Psoas muscle (tissue), 8 donors: ENCODE results near the gene HTRA2. TPM values are rescaled to one million over a fixed set of nuclear protein-coding genes. Genes with fewer than 3 reads are reported as not detected.

Experiments used
- ATAC-seq, 4 donors: fragments of 200-7000 bp; cut with Tn5 transposase; one replicate each; pipeline ENCODE4 v1.9.1; 2020; ENCODE audit warnings: moderate library complexity in 3 of 4, mild to moderate bottlenecking in 2 of 4
- DNase-seq, 2 donors: peaks; one replicate each; pipeline ENCODE4 v3.0.0-alpha.2; 2020
- H3K27ac ChIP-seq: fragments of 200-600 bp; one replicate; pipeline ENCODE4 v1.8.0; 2022
- H3K27me3 ChIP-seq, 3 donors: fragments of 200-600 bp in 1 of 3; one replicate each; pipeline versions ENCODE4 v1.6.1 to v1.8.0; 2013 to 2022; ENCODE audit warnings: low read length in 2 of 3, mild to moderate bottlenecking in 2 of 3, moderate library complexity in 1 of 3; ENCODE audit not compliant: insufficient read depth in 3 of 3
- H3K36me3 ChIP-seq, 2 donors: fragments of 200-600 bp in 1 of 2; one replicate each; pipeline versions ENCODE4 v1.6.1 to v1.8.0; 2013 to 2022; ENCODE audit warnings: low read depth in 1 of 2, mild to moderate bottlenecking in 1 of 2, moderate library complexity in 1 of 2; ENCODE audit not compliant: insufficient read depth in 1 of 2
- H3K4me1 ChIP-seq: fragments of 200-600 bp; one replicate; pipeline ENCODE4 v1.8.0; 2022
- H3K4me3 ChIP-seq: fragments of 200-600 bp; one replicate; pipeline ENCODE4 v1.8.0; 2022; ENCODE audit warnings: mild to moderate bottlenecking
- H3K9me3 ChIP-seq: fragments of 200-600 bp; one replicate; pipeline ENCODE4 v1.8.0; 2022
- WGBS, 3 donors: extraction: QIAGEN DNeasy Blood & Tissue Kit; methylation state at CpG; one replicate each; pipeline versions ENCODE4 v1.1.6 to v1.1.7; 2013; 5-methylcytosine and 5-hydroxymethylcytosine counted together
- intact Hi-C, 2 donors: fragments of 100-400 bp; cut with DNase I; formaldehyde crosslinking; loops; one replicate each; pipeline versions ENCODE4 v1.11.0 to v1.14.2; 2022
- polyA plus RNA-seq, 3 donors: library from polyadenylated mRNA; stranded (reverse); fragments of 200-250 nt; gene quantifications; one replicate each; pipeline ENCODE4 v1.2.3, GENCODE V29; 2013
- total RNA-seq, 4 donors: library from RNA; stranded (reverse); fragmentation: NEBNext Ultra II Directional in 2 of 4; extraction: Animal tissue kit (Norgen Biotek cat#: 25700) in 2 of 4; gene quantifications; one replicate each; pipeline versions ENCODE4 v1.2.1 to v1.2.4, GENCODE V29; 2021 to 2023
- TF ChIP-seq, protein P1 (sequence below): fragments of 200-600 bp; IDR thresholded peaks from one replicate; pipeline ENCODE4 v1.8.0; 2022; ENCODE audit warnings: antibody characterized with exemption
- donor health status: healthy with polysubstance abuse.
- donor health status: DM: no; HTN: no; CAD: no; lungs with moderate emphysema.
- donor health status: Bipolar disorder and iron deficiency.
- donor health status: healthy.
- donor health status: DM: yes; HTN: yes; CAD: no.
- donor health status: DM: no; HTN: no; CAD: no.
- donor health status: DM: no; HTN: no; CAD: no.
- donor health status: DM: yes; HTN: yes; CAD: no.

HTRA2 gene
- total and polyA plus RNA-seq, 7 donors = 23.0 to 54.4 (median 27.6) TPM

DNA sequence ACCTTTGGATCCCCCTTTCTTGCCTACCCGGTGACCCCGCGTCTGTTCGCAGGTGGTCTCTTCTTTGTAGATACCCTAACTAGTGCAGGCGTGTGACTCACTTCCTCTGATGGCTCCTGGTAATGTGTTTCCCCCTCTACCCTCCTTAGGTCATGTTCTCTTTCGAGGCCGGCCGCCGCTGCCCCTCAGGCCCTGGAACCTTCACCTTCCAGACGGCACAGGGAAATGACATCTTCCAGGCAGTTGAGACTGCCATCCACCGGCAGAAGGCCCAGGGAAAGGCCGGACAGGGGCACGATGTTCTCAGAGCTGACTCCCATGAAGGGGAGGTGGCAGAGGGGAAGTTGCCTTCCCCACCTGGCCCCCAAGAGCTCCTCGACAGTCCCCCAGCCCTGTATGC, 26.4 kb downstream of the HTRA2 start:
- ATAC-seq = no peak
- H3K27ac ChIP-seq = no peak overlapping the region
- peaks cover 0 to 56% (median 15%) of the 10 kb centered on the region in 3 donors for H3K27me3 ChIP-seq
- H3K4me1 ChIP-seq = peaks cover 10% of the 10 kb centered on the region
- intact Hi-C loops = no loop called here
- TF ChIP-seq, protein P1, sequence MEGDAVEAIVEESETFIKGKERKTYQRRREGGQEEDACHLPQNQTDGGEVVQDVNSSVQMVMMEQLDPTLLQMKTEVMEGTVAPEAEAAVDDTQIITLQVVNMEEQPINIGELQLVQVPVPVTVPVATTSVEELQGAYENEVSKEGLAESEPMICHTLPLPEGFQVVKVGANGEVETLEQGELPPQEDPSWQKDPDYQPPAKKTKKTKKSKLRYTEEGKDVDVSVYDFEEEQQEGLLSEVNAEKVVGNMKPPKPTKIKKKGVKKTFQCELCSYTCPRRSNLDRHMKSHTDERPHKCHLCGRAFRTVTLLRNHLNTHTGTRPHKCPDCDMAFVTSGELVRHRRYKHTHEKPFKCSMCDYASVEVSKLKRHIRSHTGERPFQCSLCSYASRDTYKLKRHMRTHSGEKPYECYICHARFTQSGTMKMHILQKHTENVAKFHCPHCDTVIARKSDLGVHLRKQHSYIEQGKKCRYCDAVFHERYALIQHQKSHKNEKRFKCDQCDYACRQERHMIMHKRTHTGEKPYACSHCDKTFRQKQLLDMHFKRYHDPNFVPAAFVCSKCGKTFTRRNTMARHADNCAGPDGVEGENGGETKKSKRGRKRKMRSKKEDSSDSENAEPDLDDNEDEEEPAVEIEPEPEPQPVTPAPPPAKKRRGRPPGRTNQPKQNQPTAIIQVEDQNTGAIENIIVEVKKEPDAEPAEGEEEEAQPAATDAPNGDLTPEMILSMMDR = no peak
- H3K4me3 ChIP-seq = peak overlapping the region; percentile 76
- no peaks in the 10 kb centered on the region for H3K9me3 ChIP-seq
- no peaks in the 10 kb centered on the region for H3K36me3 ChIP-seq
- DNase-seq = no peak
- WGBS, 3 donors = 80 to 90% (median 82%) methylated on average over 13 to 14 of the region's 14 CpGs

DNA sequence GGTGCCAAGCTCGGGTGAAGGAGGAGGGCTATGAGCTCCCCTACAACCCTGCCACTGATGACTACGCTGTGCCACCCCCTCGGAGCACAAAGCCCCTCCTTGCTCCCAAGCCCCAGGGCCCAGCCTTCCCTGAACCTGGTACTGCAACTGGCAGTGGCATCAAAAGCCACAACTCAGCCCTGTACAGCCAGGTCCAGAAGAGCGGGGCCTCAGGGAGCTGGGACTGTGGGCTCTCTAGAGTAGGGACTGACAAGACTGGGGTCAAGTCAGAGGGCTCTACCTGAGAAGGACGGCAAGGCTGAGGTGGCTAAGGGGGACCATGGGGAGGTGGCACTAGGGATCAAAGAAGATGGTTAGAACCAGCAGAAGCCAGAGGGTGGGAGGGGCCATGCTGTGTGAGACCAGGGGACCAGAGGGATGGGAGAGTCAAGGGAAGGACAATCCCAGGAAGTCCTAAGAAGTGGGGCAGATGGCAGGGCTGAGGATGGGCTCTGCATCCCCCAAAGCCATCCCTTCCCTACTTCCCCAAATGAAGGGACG, 27.2 kb downstream of the HTRA2 start:
- H3K27ac ChIP-seq = no peak overlapping the region
- no peaks in the 10 kb centered on the region for H3K36me3 ChIP-seq
- no peaks in the 10 kb centered on the region for H3K9me3 ChIP-seq
- no peak overlapping the region for H3K4me3 ChIP-seq
- H3K27me3 ChIP-seq = peaks cover 0 to 54% (median 15%) of the 10 kb centered on the region in 3 donors
- WGBS, 3 donors = 86 to 91% (median 88%) methylated on average over 6 of the region's 6 CpGs
- TF ChIP-seq, protein P1 = no peak
- H3K4me1 ChIP-seq = peaks cover 10% of the 10 kb centered on the region
- DNase-seq (no peak), ATAC-seq (no peak)
- intact Hi-C loops = no loop called here

DNA sequence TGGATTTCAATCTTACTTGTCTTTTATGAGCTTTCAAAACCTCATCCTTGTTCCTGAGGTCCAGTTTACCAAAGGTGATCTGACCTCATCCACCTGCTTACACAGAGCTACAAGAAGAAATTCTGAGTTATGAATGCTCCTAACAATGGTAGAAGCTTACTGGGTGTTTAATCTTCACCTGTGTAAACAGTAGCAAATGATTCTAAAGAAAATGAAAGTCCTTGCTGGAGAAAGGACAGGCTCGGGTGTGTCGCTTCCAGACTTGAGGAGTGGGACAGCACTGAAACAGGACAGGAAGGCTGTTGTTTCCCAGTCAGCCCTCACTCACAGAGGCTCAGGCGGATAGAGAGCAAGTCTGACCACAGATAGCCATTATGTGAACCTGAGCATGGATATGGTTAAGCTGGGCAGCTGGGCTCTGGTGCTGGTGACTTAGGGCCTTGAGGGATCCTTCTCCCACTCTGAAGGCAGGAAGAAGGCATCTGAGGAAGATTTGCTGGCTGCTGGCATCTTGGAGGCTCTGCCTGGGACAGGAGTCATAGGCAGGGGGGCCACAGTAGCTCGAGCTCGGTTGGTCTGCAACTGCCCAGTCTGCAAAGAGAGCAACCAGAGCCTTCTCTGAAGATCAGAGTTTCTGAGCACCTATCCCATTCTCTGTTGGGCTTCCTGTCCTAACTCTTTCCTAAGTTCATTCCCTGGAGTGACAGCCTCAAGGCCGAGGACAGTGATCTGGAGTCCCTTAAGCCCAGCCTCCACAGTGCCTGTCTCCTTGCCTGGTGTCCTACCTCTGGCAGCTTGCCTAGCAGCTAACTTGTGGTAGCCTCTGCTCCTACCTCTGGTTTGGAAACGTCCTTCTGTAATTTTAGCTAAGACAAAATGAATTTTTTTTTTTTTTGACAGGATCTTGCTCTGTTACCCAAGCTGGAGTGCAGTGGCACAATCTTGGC, 28.8 kb downstream of the HTRA2 start:
- ATAC-seq (no peak), DNase-seq (no peak)
- Histone ChIP-seq H3K36me3 (no peaks in the 10 kb centered on the region), H3K27me3 (peaks cover 0 to 47% (median 16%) of the 10 kb centered on the region in 3 donors), H3K4me3 (no peak overlapping the region), H3K9me3 (no peaks in the 10 kb centered on the region), H3K4me1 (peaks cover 10% of the 10 kb centered on the region), H3K27ac (no peak overlapping the region)
- 62 to 72% (median 70%) methylated on average over 7 of the region's 7 CpGs for WGBS, 3 donors
- intact Hi-C loops = no loop called here
- TF ChIP-seq, protein P1 = no peak

DNA sequence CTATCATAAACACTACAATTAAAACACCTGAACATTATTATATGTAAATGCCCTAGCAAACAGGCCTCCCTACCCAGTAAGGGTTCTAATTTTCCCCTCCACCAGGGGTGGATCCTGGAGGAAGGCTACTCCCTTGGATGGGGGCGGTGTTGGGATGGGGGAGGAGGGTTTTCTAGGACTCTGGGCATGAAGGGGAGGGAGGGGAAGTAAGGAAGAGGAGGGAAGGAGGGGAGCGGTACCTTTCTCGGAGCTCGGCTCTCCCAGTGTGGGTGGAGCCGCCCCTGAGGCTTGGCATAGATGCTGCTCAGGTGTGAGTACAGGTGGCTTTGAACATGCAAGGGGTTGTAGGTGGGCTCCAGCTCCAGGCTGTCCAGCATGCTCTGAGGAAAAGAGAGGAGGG, 30.2 kb downstream of the HTRA2 start:
- Histone ChIP-seq H3K4me1 (peaks cover 7% of the 10 kb centered on the region), H3K36me3 (no peaks in the 10 kb centered on the region), H3K27ac (no peak overlapping the region), H3K9me3 (no peaks in the 10 kb centered on the region), H3K4me3 (no peak overlapping the region), H3K27me3 (peaks cover 0 to 39% (median 11%) of the 10 kb centered on the region in 3 donors)
- WGBS, 3 donors = 36 to 47% (median 47%) methylated on average over 5 of the region's 5 CpGs
- intact Hi-C loops = no loop called here
- ATAC-seq = no peak
- DNase-seq = no peak
- TF ChIP-seq, protein P1 = no peak
